Measurements from ENCODE around the gene ME1.
"Not testable (repeated sequence)": the region's sequence is repeated elsewhere in the genome, so short reads cannot be mapped to it uniquely, and the experiment has no call there.

ME1 gene

DNA sequence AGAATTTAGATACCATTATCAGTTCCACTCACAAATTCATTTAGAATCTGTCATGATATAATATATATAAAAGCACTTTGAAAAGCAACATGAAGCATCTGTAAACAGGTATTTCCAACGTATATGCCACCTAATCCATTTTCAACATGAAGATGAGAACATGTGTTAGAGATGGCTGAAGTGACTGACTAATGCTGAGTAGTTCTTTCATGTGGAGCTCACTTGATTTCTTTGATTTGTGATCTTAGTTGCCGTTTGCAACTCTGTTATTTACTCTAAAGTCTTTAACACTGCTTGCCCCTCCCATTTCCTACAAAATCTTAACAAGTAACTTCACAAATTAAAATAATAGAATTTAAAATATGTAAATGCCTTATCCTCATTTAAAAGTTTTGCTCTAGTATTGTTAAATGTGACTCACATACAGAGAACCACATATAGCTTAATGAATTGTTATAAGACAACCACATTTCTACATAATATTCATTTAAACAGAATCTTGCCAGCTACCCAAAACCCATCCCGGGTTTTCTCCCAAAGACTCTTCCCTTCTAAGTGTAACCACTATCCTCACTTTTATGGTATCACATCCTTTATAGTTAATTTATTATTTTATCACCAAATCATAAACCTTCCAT is 78.3 kb downstream of the ME1 start:
- no peak for DNase-seq (ENCODE audit: low spot score)

- DNase-seq (ENCODE audit: low spot score) = no peak
Measured at GRCh38 chr6:83343121-83343520, 87.7 kb downstream of the ME1 start.

DNA sequence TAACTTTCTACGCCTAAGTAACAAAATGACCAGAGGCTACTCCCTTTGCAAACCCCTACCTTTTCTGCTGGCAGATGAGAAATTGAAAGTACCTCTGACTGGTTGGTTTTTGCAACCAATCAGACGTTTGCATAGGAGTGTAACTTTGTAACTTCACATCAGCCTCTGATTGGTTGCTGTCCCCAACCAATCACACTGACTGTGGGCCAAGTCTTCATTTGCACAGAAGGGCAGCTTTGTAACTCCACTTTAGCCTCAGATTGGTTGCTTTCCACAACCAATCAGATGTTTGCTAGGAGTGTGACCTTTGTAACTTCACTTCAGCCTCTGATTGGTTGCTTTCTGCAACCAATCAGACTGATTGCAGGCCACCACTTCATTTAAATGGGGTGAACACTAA is 89.1 kb downstream of the ME1 start:
- no peak for DNase-seq (ENCODE audit: low spot score)

DNA sequence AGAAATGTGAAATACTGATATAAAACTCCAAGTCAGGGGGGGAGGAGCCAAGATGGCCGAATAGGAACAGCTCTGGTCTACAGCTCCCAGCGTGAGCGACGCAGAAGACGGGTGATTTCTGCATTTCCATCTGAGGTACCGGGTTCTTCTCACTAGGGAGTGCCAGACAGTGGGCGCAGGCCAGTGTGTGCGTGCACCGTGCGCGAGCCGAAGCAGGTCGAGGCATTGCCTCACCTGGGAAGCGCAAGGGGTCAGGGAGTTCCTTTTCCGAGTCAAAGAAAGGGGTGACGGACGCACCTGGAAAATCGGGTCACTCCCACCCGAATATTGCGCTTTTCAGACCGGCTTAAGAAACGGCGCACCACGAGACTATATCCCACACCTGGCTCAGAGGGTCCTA is 96.9 kb downstream of the ME1 start:
- not testable (repeated sequence) for DNase-seq (ENCODE audit: low spot score)

- DNase-seq (ENCODE audit: low spot score) = no peak
Measured at GRCh38 chr6:83333500-83333899, 97.4 kb downstream of the ME1 start.

GRCh38 chr6:83314693-83315092 is 116.2 kb downstream of the ME1 start:
- no peak for DNase-seq (ENCODE audit: low spot score)

DNA sequence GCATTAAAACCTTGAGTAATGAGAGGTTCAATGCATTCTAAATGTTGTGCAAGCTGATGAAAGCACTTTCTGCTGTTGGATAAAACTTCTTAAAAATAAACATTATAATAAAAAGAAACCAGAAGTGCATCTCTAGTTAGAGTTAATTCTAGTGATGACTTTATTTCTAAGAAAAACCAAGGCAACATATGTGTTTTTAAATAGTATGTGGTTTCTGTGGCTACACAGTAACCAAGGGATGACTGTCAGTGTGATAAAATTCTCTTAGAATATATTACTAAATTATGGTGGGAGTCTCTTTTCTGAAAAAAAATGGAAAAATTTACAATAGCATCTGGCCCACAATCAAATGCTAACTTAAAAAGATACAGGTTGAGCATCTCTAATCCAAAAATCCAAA is 117.0 kb downstream of the ME1 start:
- no peak for DNase-seq (ENCODE audit: low spot score)

DNA sequence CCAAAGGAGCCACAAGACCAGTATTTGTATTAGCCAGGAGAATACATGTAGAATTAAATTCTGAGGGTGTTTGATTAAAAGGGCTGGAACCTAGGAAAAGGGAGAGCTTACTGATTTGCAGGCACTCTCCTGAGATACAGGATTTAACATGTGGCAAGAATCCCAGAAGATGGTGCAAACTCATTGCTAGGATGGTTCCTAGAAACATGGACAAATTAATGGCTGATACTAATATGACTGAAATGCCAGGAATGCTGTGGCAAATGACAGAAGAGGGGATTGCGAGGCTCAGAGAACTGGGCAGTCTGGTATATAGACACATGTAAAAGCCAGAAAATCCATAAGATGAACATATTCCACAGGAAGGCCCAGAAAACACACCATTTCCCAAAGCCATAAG is 119.6 kb downstream of the ME1 start:
- DNase-seq (ENCODE audit: low spot score) = peak; percentile 5

- no peak for DNase-seq (ENCODE audit: low spot score)
Measured at GRCh38 chr6:83310046-83310445, 120.8 kb downstream of the ME1 start.

- DNase-seq (ENCODE audit: low spot score) = no peak
Measured at GRCh38 chr6:83309344-83309743, 121.5 kb downstream of the ME1 start.

GRCh38 chr6:83308833-83309232 is 122.0 kb downstream of the ME1 start:
- peak; percentile 12 for DNase-seq (ENCODE audit: low spot score)

GRCh38 chr6:83307849-83308248 is 123.0 kb downstream of the ME1 start:
- no peak for DNase-seq (ENCODE audit: low spot score)

DNA sequence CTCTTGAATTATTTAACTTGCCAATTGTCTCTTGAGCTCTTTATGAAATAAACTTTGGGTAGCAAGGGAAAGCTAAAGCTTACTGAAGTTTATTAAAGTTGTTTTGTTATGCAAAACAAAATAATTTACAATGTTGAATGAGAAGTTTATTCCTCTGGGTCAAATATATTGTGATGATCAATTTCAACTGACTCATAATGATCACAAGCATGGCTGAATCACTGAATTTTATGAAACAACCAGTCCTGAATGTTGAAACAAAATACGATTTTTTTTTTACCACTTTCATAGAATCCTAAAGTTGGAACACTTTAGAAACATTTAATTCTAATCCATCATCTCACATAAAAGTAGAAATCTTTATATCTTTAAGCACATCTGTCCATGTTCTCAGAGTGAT is 127.4 kb downstream of the ME1 start:
- no peak for DNase-seq (ENCODE audit: low spot score)

DNA sequence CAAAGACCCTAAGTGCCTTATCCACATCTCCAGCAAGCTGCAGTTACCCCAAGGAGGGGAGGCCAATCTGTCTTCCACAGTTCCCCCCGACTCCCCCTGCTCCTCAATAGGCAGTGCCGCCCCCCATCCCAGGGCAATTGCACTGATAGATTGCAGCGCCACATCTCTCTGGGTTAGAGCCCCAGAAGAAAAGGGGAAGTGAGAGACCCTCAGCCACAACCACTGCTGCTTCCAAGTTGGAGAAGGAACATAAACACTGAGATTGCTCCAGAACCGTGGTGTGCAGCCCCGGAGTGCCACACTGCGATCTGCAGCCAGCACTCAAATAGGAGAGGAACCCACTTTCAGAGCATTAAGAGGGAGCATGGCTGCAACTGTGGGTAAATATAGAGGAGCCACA is 136.2 kb downstream of the ME1 start:
- no peak for DNase-seq (ENCODE audit: low spot score)

DNA sequence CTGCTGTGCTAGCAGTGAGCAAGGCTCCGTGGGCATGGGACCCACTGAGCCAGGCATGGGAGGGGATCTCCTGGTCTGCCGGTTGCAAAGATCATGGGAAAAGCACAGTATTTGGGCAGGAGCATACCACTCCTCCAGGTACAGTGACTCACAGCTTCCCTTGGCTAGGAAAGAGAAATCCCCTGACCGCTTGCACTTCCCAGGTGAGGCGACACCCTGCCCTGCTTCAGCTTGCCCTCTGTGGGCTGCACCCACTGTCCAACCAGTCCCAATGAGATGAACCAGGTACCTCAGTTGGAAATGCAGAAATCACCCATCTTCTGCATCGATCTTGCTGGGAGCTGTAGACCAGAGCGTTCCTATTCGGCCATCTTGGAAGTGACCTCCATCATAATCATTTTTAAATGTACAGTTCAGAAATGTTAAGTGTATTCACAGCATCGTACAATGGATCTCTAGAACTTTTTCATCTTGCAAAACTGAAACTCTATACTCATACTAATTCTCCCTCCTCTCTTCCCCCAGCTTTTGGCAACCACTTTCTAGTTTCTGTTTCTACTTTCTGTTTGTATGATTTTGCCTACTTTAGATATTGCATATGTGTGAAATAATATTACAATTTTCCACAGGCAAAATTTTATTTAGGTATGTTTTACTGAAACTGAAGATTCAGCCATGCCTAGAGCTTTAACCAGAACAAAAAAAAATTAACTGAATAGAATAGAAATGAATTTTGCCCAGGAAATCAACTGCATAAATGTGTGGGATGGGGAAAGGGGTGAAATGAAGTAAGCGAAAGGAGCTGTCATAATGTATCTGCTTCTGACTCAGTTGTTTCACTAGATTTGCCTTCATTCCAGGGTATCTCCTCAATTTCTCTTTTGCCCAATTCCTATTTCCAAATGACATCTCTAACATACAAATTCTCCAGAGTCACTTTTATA is 137.7 kb downstream of the ME1 start:
- DNase-seq (ENCODE audit: low spot score) = no peak

DNA sequence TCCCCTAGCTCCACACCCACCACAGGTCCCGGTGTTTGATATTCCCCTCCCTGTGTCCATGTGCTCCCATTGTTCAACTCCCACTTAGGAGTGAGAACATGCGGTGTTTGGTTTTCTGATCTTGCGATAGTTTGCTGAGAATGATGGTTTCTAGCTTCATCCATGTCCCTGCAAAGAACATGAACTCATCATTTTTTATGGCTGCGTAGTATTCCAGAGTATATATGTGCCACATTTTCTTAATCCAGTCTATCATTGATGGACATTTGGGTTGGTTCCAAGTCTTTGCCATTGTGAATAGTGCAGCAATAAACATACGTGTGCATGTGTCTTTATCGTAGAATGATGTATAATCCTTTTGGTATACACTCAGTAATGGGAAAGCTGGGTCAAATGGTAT is 143.6 kb downstream of the ME1 start:
- not testable (repeated sequence) for DNase-seq (ENCODE audit: low spot score)

DNA sequence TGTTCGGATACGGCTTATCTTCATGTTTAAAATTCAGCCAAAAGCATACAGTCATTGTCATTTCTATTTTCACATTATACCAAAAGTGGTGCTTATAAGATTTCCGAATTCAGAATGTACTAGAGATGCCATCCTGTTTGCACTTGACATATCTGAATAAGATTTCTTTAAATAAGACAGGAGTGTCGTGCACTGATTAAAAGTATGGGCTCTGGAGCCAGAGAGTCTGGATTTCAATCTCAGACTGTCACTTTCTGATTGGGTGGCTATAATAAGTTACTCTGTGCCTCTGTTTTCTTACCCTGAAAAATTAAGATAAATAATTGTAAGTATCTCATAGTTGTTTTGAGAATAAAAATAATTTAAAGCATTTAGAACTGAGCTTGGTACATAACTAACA is 144.9 kb downstream of the ME1 start:
- DNase-seq (ENCODE audit: low spot score) = no peak

DNA sequence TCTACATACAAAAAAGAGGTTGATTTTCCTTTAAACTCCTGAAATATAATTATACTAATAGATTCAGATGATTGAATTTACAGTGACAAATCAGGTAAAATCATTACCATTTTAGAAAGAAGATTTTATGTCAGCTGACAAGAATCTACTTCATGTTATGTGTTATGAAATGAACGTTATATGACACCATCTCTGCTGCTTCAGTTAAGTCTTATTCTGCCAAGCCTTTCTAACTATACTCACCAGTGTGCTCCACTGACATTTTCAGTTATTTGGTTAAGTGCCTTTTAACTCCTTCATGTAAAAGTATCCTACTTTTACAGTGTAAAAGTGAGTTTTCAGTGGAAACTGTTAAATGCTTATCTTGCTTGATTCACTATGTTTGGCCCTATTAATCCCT is 157.3 kb downstream of the ME1 start:
- DNase-seq (ENCODE audit: low spot score) = no peak

DNA sequence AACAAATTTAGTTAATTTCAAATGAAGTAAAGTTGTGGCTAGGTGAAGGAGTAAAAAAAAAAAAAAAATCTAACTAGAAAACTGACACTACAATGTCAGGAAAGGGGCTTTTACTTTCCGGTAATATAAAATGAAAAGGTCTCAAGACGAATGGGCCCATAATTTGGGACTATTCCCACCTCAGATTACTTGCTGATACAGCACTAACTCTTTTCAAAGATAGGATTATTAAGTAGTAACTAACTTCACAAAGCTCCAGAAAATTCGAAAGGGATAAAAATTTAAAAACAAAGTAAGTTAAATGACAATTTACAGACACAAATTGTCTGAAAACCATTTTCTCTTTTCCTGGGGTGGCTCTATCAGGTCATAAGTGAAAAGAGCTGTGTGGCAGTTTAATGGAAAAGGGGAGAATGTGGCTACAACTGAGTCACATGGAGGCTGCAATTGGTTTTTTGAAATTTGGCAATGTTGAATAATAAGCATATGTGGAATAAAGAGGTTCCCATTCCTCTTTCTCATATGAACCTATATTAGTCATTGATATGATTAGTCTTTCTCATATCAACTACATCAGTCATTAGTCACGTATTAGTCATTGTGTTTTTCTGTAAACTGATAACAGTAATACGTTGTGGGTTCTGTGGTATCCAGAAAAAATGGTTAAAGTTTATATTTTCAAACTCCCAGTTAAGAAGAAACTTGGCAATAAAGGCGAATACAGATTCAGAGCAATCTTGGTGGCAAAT is 159.7 kb downstream of the ME1 start:
- peak; percentile 50 for DNase-seq (ENCODE audit: low spot score)

GRCh38 chr6:83265384-83265783 is 165.5 kb downstream of the ME1 start:
- peak; percentile 9 for DNase-seq (ENCODE audit: low spot score)

- no peak for DNase-seq (ENCODE audit: low spot score)
Measured at GRCh38 chr6:83260577-83260976, 170.3 kb downstream of the ME1 start.

DNA sequence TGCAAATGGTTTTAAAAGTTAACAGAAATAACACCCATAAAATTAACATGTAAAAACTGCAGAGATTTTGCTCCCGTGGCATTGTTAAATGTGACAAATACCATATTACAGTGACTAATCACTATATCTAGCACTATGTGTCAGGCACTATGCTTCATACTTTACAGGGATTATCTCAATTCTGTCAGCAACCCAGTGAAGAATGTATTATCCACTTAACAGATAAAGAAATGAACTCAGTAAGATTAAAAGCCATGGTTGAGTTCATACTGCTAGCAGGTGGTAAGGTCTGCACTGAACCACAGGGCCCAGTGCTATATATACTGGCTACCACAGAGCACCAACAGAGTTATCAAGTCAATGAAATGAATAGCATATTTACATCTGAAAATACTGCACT is 172.3 kb downstream of the ME1 start:
- DNase-seq (ENCODE audit: low spot score) = no peak

DNA sequence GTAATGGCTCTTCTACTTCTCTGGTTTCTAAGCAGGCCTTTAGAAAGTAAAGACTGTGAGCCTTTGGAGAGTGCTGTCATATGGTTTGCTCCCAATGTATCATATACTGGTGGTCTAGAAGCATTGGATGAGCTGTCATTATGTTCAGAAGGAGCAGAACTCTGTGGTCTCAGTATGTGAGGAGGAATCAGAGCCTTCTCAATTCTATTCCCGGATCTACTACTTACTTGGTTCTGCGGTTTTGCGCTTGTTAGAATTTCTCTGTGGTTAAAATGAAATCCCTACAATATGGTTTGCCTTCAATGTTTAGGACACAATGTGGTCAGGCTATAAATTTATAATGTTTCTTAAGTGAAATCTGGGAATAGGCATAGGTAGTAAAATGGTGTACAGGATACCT is 173.1 kb downstream of the ME1 start:
- no peak for DNase-seq (ENCODE audit: low spot score)

Measured in kidney tubule cell (primary cell).